ENCODE results near the gene TRPV4. TPM values are rescaled to one million over a fixed set of nuclear protein-coding genes. Genes with fewer than 3 reads are reported as not detected.

TRPV4 gene
- polyA plus RNA-seq, 1 donor, result 0.76 TPM

DNA sequence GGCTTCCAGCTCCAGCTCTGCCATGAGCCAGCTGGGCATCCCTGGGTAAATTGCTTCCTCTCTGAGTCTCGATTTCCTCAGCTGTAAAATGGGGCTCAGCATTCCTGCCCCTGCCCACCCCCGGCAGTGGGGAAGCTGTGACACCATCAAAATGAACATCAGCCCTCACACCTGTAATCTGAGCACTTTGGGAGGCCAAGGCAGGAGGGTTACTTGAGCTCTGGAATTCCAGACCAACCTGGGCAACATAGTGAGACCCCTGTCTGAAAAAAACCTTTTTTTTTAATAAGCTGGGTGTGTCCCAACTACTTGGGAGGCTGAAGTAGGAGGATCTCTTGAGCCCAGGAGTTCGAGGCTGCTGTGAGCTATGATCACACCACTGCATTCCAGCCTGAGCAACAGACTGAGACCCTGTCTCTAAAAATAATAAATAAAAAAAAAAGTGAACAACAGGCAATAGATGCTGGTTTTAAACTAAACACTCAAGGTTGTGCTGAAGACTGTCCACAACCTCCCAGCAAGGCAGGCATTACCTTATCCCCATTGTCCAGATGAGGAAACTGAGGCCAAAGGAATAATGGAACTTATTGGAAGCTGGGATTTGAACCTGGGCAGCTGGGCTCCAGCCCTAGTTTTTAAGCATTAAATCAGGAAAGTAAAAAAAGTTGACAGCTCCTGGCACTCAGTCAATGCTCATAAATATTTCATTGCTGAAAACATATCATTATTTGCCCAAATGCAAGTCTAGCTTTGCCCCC lies 4.3 kb downstream of the TRPV4 start:
- WGBS (ENCODE audit: insufficient coverage, low lambda C conversion rate), result no CpG with 5 or more reads among the region's 3 CpGs
- Histone ChIP-seq H3K27me3 (ENCODE audit: control insufficient read depth, insufficient read depth, low read length) (peaks cover 2% of the 10 kb centered on the region), H3K27ac (ENCODE audit: low read length) (no peak overlapping the region), H3K4me3 (ENCODE audit: low read length) (no peak overlapping the region), H3K4me1 (ENCODE audit: control insufficient read depth, insufficient read depth, low read length) (peaks cover 32% of the 10 kb centered on the region), H3K9me3 (ENCODE audit: control insufficient read depth, low read depth, low read length) (no peaks in the 10 kb centered on the region), H3K36me3 (ENCODE audit: control insufficient read depth, insufficient read depth, low read length) (no peaks in the 10 kb centered on the region)
- DNase-seq, result no peak

DNA sequence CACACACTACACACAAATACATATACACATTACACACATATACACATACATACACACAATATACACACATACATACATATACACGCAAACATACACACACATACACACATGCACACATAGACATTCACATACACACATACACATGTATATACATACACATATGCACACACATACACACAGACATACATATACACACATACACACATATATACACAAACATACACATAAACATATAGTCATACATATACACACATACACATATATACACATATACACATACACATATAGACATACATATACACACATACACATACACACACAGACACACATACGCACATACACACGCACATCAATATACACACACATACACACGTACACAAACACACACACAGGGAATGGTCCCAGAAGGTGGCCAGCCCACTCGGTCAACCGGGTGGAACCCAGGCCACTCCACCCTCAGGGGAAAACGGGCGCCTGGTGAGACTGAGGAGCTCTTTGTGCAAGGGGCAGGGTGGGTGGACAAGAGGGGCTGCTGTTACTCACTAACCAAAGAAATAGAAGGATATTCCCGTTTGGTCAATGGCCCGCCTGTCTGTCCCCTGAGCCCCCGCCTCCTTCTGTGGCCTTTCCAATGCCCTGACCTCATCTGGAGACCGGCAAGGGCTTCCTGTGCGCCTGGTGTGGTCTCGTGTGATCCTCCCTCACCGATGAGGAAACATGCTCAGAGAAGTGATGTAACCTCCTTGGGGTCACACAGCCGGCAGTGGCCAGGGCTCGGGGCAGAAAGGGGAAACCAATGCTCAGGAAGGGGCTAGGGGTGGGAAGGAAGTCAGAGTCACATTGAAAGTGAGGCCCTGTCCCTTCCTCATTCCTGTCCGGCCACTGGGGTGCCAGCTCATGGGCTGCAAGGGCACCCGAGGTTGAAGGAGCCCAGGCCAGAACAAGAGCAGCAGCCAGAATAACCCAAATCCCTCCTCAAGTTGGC lies 5.3 kb downstream of the TRPV4 start:
- DNase-seq, result no peak
- H3K9me3 ChIP-seq (ENCODE audit: control insufficient read depth, low read depth, low read length), result no peaks in the 10 kb centered on the region
- no peak overlapping the region for H3K27ac ChIP-seq (ENCODE audit: low read length)
- peaks cover 30% of the 10 kb centered on the region for H3K4me1 ChIP-seq (ENCODE audit: control insufficient read depth, insufficient read depth, low read length)
- no peaks in the 10 kb centered on the region for H3K36me3 ChIP-seq (ENCODE audit: control insufficient read depth, insufficient read depth, low read length)
- H3K4me3 ChIP-seq (ENCODE audit: low read length), result no peak overlapping the region
- WGBS (ENCODE audit: insufficient coverage, low lambda C conversion rate), result no CpG with 5 or more reads among the region's 19 CpGs
- no peaks in the 10 kb centered on the region for H3K27me3 ChIP-seq (ENCODE audit: control insufficient read depth, insufficient read depth, low read length)

DNA sequence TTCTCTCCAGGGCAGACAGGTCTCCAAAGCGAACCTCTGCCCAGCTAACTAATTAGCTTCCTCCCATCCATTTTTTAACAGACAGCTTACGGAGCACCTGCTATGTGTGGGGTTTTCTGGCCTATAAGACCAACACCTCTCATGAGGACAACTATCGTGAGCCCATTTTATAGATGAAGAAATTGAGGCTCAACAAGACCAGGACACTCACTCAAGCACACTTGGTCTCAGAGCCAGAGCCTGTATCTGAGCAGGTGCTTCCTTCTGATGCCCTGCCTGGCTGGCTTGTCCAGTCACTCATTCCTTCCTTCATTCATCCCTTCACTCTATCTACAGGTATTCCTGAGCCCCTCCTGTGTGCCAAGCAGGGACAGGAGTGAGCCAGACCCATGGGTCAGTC lies 6.1 kb downstream of the TRPV4 start:
- no peak overlapping the region for H3K27ac ChIP-seq (ENCODE audit: low read length)
- H3K9me3 ChIP-seq (ENCODE audit: control insufficient read depth, low read depth, low read length), result no peaks in the 10 kb centered on the region
- H3K4me1 ChIP-seq (ENCODE audit: control insufficient read depth, insufficient read depth, low read length), result peaks cover 24% of the 10 kb centered on the region
- no peaks in the 10 kb centered on the region for H3K36me3 ChIP-seq (ENCODE audit: control insufficient read depth, insufficient read depth, low read length)
- 100% methylated on average over 1 of the region's 3 CpGs for WGBS (ENCODE audit: insufficient coverage, low lambda C conversion rate)
- no peak for DNase-seq
- no peaks in the 10 kb centered on the region for H3K27me3 ChIP-seq (ENCODE audit: control insufficient read depth, insufficient read depth, low read length)
- no peak overlapping the region for H3K4me3 ChIP-seq (ENCODE audit: low read length)

DNA sequence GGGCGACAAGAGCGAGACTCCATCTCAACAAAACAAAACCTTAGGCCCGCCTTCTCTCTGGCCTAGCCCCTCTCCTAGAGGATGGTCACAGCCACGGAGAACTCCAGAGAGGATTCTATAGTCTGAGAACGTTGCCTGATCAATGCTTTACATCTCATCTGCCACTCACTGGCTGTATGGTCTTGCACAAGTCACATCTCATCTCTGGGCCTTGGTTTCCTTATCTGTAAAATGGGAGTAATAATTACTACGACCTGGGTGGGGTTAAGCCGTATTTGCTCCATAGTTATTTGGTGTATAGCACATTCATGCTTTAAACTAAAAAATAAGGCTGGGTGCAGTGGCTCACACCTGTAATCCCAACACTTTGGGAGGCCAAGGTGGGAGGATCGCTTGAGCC lies 8.5 kb downstream of the TRPV4 start:
- no peaks in the 10 kb centered on the region for H3K27me3 ChIP-seq (ENCODE audit: control insufficient read depth, insufficient read depth, low read length)
- no peak for DNase-seq
- WGBS (ENCODE audit: insufficient coverage, low lambda C conversion rate), result 100% methylated on average over 1 of the region's 8 CpGs
- H3K4me1 ChIP-seq (ENCODE audit: control insufficient read depth, insufficient read depth, low read length), result peaks cover under 1% of the 10 kb centered on the region
- no peak overlapping the region for H3K4me3 ChIP-seq (ENCODE audit: low read length)
- no peak overlapping the region for H3K27ac ChIP-seq (ENCODE audit: low read length)
- H3K36me3 ChIP-seq (ENCODE audit: control insufficient read depth, insufficient read depth, low read length), result no peaks in the 10 kb centered on the region
- H3K9me3 ChIP-seq (ENCODE audit: control insufficient read depth, low read depth, low read length), result no peaks in the 10 kb centered on the region

DNA sequence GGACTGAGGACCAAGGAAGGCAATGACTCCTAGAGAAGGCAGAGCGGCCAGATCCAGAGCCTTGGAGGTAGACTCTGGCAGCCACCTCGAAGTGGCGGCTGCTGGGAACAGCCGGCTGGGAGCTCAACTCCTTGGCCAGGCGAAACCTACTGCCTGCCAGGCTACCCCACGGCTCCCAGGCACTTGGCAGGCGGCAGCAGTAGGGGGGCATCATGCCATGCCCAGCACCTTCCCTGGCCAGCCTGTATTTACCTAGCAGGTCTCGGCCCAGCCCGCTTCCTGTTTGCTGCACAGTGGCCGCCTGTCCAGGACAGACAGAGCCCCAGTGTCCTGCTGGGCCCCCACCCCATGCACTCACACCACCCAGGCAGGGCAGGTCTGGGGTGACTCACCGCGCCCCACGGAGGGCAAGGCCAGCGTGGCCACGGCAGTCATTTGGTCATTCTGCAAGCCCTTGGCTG lies 10.2 kb downstream of the TRPV4 start:
- Histone ChIP-seq H3K27ac (ENCODE audit: low read length) (no peak overlapping the region), H3K4me3 (ENCODE audit: low read length) (no peak overlapping the region), H3K4me1 (ENCODE audit: control insufficient read depth, insufficient read depth, low read length) (no peaks in the 10 kb centered on the region), H3K9me3 (ENCODE audit: control insufficient read depth, low read depth, low read length) (no peaks in the 10 kb centered on the region), H3K36me3 (ENCODE audit: control insufficient read depth, insufficient read depth, low read length) (no peaks in the 10 kb centered on the region), H3K27me3 (ENCODE audit: control insufficient read depth, insufficient read depth, low read length) (no peaks in the 10 kb centered on the region)
- no CpG with 5 or more reads among the region's 15 CpGs for WGBS (ENCODE audit: insufficient coverage, low lambda C conversion rate)
- no peak for DNase-seq

DNA sequence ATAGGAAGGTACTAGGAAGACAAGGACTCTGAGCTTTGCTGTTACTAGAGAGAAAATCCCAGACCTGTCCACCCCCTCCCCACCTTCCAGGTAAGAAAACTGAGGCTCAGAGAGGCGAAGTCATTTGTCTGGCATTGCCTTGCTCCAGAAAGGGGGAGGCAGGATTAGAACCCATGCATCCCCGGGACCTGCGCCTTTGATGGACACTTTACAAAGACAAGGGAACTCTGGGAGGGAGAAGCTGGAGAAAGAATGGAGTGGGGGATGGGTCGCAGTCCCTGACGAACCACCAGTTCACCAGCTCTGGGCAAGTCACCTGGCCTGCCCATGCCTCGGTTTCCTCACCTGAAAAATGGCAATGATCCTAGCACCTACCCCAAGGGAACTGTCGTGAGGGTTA lies 10.8 kb downstream of the TRPV4 start:
- no peaks in the 10 kb centered on the region for H3K27me3 ChIP-seq (ENCODE audit: control insufficient read depth, insufficient read depth, low read length)
- no peak overlapping the region for H3K4me3 ChIP-seq (ENCODE audit: low read length)
- 70% methylated on average over 2 of the region's 7 CpGs for WGBS (ENCODE audit: insufficient coverage, low lambda C conversion rate)
- H3K27ac ChIP-seq (ENCODE audit: low read length), result no peak overlapping the region
- no peaks in the 10 kb centered on the region for H3K4me1 ChIP-seq (ENCODE audit: control insufficient read depth, insufficient read depth, low read length)
- H3K36me3 ChIP-seq (ENCODE audit: control insufficient read depth, insufficient read depth, low read length), result no peaks in the 10 kb centered on the region
- H3K9me3 ChIP-seq (ENCODE audit: control insufficient read depth, low read depth, low read length), result no peaks in the 10 kb centered on the region
- DNase-seq, result no peak

DNA sequence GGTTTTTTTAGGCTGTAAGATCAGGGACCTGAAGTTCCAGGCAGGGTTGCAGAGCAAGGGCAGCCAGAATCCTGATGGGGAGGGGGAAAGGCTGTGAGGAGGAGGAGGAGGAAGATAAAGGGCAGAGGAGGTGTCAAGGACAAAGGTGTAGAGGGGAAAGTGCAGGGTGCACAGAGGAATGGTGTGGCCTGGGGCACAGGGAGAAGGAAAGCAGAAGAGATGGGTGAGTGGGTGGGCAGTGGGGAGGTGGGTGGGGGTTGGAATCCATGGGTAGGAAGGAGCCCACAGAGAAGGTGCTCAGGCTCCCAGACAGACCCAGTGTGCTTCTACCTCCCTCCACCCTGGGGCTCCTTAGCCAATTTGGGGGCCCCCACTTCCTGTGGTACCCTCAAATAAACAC lies 11.2 kb downstream of the TRPV4 start:
- Histone ChIP-seq H3K4me1 (ENCODE audit: control insufficient read depth, insufficient read depth, low read length) (no peaks in the 10 kb centered on the region), H3K27me3 (ENCODE audit: control insufficient read depth, insufficient read depth, low read length) (no peaks in the 10 kb centered on the region), H3K27ac (ENCODE audit: low read length) (no peak overlapping the region), H3K4me3 (ENCODE audit: low read length) (no peak overlapping the region), H3K9me3 (ENCODE audit: control insufficient read depth, low read depth, low read length) (no peaks in the 10 kb centered on the region), H3K36me3 (ENCODE audit: control insufficient read depth, insufficient read depth, low read length) (no peaks in the 10 kb centered on the region)
- DNase-seq, result no peak

DNA sequence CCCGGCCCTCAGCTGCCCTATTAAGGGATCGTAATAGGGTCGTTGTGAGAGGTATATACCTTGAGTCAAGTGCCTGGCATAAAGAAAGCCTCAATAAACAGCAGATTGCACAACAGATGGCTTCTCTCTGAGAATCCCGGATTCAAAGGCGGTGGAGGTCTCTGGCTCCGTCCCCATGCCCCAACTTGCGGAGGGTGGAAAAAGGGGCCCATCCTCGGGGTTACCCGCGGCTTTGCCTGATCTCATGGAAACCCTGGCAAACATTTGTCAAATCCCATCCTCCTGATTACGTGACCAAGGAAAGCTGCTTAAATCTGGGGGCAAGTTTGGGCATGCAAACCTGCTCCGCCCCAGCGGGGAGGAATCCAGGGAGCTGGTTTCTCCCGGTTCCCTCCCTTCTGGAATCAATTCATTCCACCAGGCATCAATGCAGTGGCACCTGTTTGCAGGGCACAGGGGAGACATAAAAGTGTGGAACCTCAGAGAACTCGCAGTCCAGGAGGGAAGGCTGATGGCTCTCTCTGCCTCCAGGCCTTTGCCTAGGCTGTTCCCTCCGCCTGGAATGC lies 12.3 kb downstream of the TRPV4 start:
- WGBS (ENCODE audit: insufficient coverage, low lambda C conversion rate), result no CpG with 5 or more reads among the region's 16 CpGs
- Histone ChIP-seq H3K9me3 (ENCODE audit: control insufficient read depth, low read depth, low read length) (no peaks in the 10 kb centered on the region), H3K4me1 (ENCODE audit: control insufficient read depth, insufficient read depth, low read length) (no peaks in the 10 kb centered on the region), H3K27me3 (ENCODE audit: control insufficient read depth, insufficient read depth, low read length) (no peaks in the 10 kb centered on the region), H3K36me3 (ENCODE audit: control insufficient read depth, insufficient read depth, low read length) (no peaks in the 10 kb centered on the region), H3K4me3 (ENCODE audit: low read length) (no peak overlapping the region), H3K27ac (ENCODE audit: low read length) (no peak overlapping the region)
- no peak for DNase-seq

DNA sequence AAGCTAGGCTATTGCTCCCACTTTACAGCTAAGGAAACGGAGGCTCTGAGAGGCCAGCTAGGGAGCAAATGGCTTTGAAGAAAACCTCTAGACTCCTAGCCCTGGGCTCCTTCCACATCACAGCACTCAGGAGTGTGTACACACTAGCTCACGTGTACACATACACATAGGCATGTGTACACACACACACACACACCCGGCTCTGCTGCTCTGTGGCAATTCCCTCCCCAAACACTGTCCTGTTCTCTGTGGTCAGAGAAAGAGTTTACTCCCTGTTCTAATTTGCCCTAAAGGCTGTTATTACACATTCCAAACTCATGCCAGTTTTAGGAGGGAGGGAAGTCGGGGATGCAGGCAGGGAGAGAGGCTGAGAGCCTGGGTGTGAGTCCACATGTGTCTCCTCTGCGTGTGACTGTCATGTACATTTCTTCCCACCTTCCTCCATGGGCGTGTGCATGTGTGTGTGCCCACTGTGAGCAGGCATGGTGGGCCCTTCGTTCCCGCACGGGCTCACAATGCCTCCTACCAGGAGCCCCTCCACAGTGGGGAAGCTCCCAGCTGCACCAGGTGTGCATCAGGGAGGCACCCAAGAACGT lies 14.2 kb downstream of the TRPV4 start:
- no peaks in the 10 kb centered on the region for H3K27me3 ChIP-seq (ENCODE audit: control insufficient read depth, insufficient read depth, low read length)
- no peak overlapping the region for H3K27ac ChIP-seq (ENCODE audit: low read length)
- no peak overlapping the region for H3K4me3 ChIP-seq (ENCODE audit: low read length)
- DNase-seq, result no peak
- peaks cover 7% of the 10 kb centered on the region for H3K9me3 ChIP-seq (ENCODE audit: control insufficient read depth, low read depth, low read length)
- WGBS (ENCODE audit: insufficient coverage, low lambda C conversion rate), result no CpG with 5 or more reads among the region's 10 CpGs
- H3K4me1 ChIP-seq (ENCODE audit: control insufficient read depth, insufficient read depth, low read length), result no peaks in the 10 kb centered on the region
- no peaks in the 10 kb centered on the region for H3K36me3 ChIP-seq (ENCODE audit: control insufficient read depth, insufficient read depth, low read length)

DNA sequence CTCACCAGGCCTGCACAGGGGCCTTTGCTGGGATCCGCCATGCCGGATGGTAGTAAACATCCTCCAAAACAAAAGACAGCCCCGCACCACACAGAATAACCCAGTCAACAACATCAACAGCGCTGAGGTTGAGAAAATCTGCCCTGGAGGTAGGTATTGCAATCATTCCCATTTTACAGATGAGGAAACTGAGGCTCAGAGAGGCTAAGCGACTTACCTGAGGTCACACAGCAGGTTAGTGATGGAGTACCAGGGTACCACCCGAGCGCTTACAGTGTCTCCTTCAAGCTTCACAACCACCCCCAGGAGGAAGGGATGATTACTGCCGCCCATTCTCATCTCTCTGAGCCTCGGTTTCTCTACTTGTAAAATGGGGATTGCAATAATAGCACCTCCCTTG lies 14.9 kb downstream of the TRPV4 start:
- Histone ChIP-seq H3K4me1 (ENCODE audit: control insufficient read depth, insufficient read depth, low read length) (no peaks in the 10 kb centered on the region), H3K27ac (ENCODE audit: low read length) (no peak overlapping the region), H3K27me3 (ENCODE audit: control insufficient read depth, insufficient read depth, low read length) (no peaks in the 10 kb centered on the region), H3K9me3 (ENCODE audit: control insufficient read depth, low read depth, low read length) (peaks cover 8% of the 10 kb centered on the region), H3K4me3 (ENCODE audit: low read length) (no peak overlapping the region), H3K36me3 (ENCODE audit: control insufficient read depth, insufficient read depth, low read length) (no peaks in the 10 kb centered on the region)
- no peak for DNase-seq
- no CpG with 5 or more reads among the region's 9 CpGs for WGBS (ENCODE audit: insufficient coverage, low lambda C conversion rate)
